ENCODE results near the gene ME3.

DNA sequence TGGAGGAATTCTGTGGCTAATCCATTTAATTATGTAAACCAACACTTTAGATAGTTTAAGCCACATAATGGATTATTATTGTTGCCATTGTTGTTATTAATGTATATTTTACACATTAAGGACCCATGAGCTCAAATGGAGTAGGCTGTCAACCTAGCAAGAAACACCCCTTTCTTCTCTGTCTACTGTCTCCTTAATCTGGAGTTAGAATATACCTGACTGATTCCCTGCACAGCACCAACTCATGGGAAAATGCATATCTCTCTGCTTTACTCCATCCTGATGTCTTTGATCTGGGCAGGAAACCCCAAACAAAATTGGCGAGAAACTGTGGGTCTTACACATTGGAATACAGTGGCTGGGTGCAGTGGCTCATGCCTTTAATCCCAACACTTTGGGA is 24.0 kb upstream of the ME3 start:
- TF ChIP-seq, protein P1, sequence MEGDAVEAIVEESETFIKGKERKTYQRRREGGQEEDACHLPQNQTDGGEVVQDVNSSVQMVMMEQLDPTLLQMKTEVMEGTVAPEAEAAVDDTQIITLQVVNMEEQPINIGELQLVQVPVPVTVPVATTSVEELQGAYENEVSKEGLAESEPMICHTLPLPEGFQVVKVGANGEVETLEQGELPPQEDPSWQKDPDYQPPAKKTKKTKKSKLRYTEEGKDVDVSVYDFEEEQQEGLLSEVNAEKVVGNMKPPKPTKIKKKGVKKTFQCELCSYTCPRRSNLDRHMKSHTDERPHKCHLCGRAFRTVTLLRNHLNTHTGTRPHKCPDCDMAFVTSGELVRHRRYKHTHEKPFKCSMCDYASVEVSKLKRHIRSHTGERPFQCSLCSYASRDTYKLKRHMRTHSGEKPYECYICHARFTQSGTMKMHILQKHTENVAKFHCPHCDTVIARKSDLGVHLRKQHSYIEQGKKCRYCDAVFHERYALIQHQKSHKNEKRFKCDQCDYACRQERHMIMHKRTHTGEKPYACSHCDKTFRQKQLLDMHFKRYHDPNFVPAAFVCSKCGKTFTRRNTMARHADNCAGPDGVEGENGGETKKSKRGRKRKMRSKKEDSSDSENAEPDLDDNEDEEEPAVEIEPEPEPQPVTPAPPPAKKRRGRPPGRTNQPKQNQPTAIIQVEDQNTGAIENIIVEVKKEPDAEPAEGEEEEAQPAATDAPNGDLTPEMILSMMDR (IDR thresholded peaks at IDR 0.05; ENCODE audit: low read depth, low read length, missing input control): no peak
- no peak for TF ChIP-seq NR2F2 (IDR thresholded peaks at IDR 0.05)

Data from liver (tissue), 3 donors.